Cardiac fibroblast (primary cell): ENCODE data around the gene USP31.
A peak's percentile ranks its signal among the peaks of the same experiment; 100 is the strongest.

Experiments used
- DNase-seq, 2 donors: peaks; one replicate each; pipeline versions ENCODE4 v3.0.0 to v3.0.0-alpha.2; 2010; ENCODE audit warnings: low read depth in 2 of 2
- H3K4me3 ChIP-seq, 2 donors: replicated peaks in 1 of 2; 1 replicate in 1 of 2; 2 replicates in 1 of 2; pipeline ENCODE4 v1.5.1; 2011; ENCODE audit warnings: low read depth in 2 of 2, low read length in 2 of 2, mild to moderate bottlenecking in 2 of 2, moderate library complexity in 1 of 2
- TF ChIP-seq, protein P1 (sequence below): IDR thresholded peaks from one replicate; pipeline ENCODE4 v1.5.1; 2011; ENCODE audit warnings: low read depth, mild to moderate bottlenecking, low read length, inconsistent platforms

Gene USP31

DNA sequence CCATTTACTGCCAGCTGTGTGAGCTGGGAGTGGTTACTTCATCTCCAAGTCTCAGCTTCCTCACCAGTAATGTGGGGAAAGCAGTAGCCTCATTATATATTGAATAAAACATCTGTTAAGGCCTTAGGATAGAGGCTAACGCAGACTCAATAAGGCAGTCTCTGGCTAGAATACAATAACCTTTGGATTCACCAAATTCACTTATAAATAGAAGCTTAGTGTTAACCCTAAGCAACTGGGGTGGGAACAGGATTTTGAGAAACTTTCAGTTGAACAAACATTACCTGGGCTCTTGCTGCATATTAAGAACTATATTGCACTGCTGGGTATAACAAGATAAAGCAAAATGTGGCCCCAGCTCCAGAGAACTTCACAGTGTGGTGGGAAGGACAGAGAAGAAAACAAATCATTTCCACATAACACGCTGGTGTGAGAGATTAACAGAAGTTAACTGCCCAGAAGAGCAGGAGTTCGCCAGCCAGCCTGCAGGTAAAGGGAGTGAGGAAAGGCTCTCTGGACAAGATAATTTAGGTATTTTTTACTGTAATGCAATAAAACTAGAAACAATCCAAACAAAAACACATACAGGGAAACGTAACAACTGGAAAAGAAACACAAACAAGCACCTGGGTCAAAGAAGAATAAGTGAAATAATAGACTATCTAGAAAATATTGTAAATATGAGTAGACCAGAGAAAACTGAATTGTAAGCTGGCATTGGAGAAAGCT lies 57.0 kb downstream of the USP31 start:
- no peak for DNase-seq
- TF ChIP-seq, protein P1, sequence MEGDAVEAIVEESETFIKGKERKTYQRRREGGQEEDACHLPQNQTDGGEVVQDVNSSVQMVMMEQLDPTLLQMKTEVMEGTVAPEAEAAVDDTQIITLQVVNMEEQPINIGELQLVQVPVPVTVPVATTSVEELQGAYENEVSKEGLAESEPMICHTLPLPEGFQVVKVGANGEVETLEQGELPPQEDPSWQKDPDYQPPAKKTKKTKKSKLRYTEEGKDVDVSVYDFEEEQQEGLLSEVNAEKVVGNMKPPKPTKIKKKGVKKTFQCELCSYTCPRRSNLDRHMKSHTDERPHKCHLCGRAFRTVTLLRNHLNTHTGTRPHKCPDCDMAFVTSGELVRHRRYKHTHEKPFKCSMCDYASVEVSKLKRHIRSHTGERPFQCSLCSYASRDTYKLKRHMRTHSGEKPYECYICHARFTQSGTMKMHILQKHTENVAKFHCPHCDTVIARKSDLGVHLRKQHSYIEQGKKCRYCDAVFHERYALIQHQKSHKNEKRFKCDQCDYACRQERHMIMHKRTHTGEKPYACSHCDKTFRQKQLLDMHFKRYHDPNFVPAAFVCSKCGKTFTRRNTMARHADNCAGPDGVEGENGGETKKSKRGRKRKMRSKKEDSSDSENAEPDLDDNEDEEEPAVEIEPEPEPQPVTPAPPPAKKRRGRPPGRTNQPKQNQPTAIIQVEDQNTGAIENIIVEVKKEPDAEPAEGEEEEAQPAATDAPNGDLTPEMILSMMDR = no peak
- no peak overlapping the region for H3K4me3 ChIP-seq

GRCh38 chr16:23089111-23089510 lies 60.1 kb downstream of the USP31 start:
- TF ChIP-seq, protein P1 = no peak
- no peak overlapping the region for H3K4me3 ChIP-seq
- no peak for DNase-seq

DNA sequence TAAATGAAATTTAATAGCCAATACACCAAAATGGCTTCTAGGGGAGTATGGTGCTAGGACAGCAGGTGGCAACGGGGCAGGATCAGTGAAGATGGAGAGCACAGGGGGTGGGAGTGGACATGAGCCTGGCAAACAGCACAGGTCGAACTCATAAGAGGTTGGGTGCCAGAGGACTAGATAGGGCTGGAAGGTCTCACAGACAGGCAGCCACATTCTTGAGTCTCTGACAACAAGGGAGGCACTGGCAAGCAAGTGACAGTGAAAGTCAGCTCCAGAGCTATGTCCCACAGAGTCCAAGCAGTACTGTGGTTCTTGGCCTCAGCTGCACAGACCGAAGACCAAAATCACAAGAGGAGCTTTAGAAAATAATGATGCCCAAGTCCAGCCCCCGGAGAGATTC lies 61.2 kb downstream of the USP31 start:
- TF ChIP-seq, protein P1 = no peak
- no peak overlapping the region for H3K4me3 ChIP-seq
- no peak for DNase-seq

DNA sequence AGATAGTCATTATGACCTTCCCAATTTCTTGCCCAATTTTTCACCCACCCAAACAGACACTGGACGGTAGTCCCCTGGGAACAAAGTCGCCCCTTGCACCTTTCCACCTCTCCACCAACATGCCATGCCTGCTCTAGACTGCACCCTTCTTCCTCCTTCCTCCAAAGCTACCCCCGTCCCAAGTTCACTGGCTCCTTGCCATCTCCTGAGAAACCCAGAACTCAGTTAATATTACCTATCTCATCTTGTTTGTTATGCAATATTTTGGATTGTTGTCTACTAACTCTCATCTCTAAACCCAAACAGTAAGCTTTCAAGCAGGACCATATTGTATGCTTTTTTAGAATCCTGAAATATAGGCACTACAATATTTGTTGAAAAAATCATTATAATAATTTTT lies 63.3 kb downstream of the USP31 start:
- TF ChIP-seq, protein P1 = no peak
- no peak overlapping the region for H3K4me3 ChIP-seq
- DNase-seq = no peak

DNA sequence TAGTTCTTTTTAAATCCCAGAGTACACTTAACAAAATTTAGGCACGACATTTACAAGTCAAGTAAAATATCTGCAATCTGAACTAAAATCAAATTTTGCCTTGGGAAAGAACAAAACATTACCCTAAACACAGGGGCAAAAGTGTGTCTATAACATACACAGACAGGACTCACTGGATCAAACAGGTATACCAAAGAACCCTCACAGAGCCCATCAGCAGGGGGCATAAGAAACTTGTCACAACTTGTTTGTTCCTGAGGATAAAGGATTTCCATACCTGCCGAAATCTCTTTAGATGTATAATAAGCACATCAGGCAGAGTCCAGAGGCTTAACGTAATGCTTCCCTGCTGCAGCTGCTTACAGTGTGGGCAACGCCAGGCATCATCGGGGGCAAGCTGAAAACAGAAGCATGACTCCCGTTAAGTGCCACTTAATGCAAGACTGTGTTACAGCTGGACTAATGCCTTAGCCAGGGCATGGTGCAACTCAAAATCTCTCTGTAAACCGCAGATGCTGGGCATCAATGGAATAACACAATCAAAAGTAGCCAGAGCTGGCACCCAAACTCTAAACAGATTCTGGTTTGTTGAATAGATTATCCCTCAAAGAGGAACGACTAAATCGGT lies 67.0 kb downstream of the USP31 start:
- no peak overlapping the region for H3K4me3 ChIP-seq
- peak; percentile 10 to 15 for DNase-seq
- TF ChIP-seq, protein P1 = no peak

- no peak overlapping the region for H3K4me3 ChIP-seq
- DNase-seq = peak; percentile 13 to 85
Measured at GRCh38 chr16:23081675-23082119, 67.6 kb downstream of the USP31 start.

More at GRCh38 chr16:23081675-23082119, 67.6 kb downstream of the USP31 start:
- TF ChIP-seq, protein P1 = peak; percentile 17
